NB4 (cell line): Measurements from ENCODE around the gene TBC1D28.
"Not testable (repeated sequence)": the region's sequence is repeated elsewhere in the genome, so short reads cannot be mapped to it uniquely, and the experiment has no call there.

Experiments
- POLR2A ChIP-seq: IDR thresholded peaks from 2 replicates; pipeline ENCODE4 v1.6.1; 2011; ENCODE audit warnings: mild to moderate bottlenecking; ENCODE audit not compliant: insufficient read length; ENCODE audit errors: extremely low read depth
- TF ChIP-seq, protein P1 (sequence below): IDR thresholded peaks from one replicate; pipeline ENCODE4 v1.5.1; 2012; ENCODE audit warnings: low read depth, low read length

DNA sequence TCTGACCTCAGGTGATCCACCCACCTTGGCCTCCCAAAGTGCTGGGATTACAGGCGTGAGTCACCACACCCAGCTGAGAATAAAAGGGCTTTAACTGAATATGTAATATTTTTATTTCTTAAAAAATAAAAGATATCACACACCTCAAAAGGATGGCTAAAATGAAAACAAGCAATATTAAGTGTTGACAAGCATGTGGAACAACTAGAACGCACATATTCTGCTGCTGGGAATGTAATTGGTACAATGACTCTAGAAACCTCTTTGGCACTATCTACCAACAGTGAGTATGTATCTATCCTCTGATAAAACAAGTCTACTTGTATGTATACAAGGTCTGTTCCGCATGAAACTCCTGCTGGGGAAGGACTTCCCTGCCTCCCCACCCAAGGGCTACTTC is 32.7 kb upstream of the TBC1D28 start:
- TF ChIP-seq, protein P1, sequence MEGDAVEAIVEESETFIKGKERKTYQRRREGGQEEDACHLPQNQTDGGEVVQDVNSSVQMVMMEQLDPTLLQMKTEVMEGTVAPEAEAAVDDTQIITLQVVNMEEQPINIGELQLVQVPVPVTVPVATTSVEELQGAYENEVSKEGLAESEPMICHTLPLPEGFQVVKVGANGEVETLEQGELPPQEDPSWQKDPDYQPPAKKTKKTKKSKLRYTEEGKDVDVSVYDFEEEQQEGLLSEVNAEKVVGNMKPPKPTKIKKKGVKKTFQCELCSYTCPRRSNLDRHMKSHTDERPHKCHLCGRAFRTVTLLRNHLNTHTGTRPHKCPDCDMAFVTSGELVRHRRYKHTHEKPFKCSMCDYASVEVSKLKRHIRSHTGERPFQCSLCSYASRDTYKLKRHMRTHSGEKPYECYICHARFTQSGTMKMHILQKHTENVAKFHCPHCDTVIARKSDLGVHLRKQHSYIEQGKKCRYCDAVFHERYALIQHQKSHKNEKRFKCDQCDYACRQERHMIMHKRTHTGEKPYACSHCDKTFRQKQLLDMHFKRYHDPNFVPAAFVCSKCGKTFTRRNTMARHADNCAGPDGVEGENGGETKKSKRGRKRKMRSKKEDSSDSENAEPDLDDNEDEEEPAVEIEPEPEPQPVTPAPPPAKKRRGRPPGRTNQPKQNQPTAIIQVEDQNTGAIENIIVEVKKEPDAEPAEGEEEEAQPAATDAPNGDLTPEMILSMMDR: not testable (repeated sequence)
- TF ChIP-seq POLR2A: not testable (repeated sequence)
